DOHH2 (cell line): ENCODE results near the gene MTPN.

Source experiments
- EZH2phosphoT487 ChIP-seq: fragments of 200-600 bp; sonication (generic); IDR thresholded peaks from 2 replicates; pipeline ENCODE4 v1.6.1; 2017; ENCODE audit warnings: borderline replicate concordance, mild to moderate bottlenecking, antibody characterized with exemption, low read length, moderate library complexity, mixed read lengths
- TF ChIP-seq, protein P1 (sequence below): fragments of 200-600 bp; sonication (generic); IDR thresholded peaks from one replicate; pipeline ENCODE4 v1.5.1; 2014; ENCODE audit warnings: antibody characterized with exemption, mild to moderate bottlenecking, low read depth, low read length; ENCODE audit not compliant: poor library complexity, severe bottlenecking

DNA sequence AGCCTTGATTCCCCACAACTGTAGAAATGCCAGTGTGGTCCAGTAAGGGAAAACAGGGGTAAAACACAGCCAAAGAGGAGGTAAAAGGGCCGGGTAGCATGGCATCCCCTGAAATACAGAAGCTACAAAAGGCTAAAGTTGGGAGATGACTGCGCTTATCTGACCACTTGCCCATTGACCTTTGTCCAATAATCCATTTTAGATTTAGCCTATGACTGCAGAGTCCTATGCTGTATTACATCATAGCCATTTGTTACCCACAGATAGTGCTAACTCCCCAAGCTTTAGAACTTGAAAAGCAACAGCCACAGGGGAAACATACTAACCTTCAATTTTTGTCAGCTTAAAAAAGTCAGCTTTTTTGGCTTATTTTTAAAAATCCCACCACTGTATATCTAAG lies 26.2 kb downstream of the MTPN start:
- TF ChIP-seq, protein P1, sequence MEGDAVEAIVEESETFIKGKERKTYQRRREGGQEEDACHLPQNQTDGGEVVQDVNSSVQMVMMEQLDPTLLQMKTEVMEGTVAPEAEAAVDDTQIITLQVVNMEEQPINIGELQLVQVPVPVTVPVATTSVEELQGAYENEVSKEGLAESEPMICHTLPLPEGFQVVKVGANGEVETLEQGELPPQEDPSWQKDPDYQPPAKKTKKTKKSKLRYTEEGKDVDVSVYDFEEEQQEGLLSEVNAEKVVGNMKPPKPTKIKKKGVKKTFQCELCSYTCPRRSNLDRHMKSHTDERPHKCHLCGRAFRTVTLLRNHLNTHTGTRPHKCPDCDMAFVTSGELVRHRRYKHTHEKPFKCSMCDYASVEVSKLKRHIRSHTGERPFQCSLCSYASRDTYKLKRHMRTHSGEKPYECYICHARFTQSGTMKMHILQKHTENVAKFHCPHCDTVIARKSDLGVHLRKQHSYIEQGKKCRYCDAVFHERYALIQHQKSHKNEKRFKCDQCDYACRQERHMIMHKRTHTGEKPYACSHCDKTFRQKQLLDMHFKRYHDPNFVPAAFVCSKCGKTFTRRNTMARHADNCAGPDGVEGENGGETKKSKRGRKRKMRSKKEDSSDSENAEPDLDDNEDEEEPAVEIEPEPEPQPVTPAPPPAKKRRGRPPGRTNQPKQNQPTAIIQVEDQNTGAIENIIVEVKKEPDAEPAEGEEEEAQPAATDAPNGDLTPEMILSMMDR = no peak
- no peak for TF ChIP-seq EZH2phosphoT487
